Bronchial epithelial cell (primary cell): ENCODE results near the gene HEBP1. TPM values are rescaled to one million over a fixed set of nuclear protein-coding genes. Genes with fewer than 3 reads are reported as not detected.

Experiments used
- DNase-seq: peaks from one replicate; pipeline ENCODE4 v3.0.0-alpha.2; 2010; ENCODE audit warnings: low read depth
- FAIRE-seq: peaks from 2 replicates; lab custom pipeline; 2011; peaks lifted over from hg19 to GRCh38; lab: Jason Lieb, UNC
- H3K27me3 ChIP-seq: 2 replicates; pipeline ENCODE4 v1.5.1; 2011; ENCODE audit warnings: low read length; ENCODE audit not compliant: control insufficient read depth, insufficient read depth
- H3K36me3 ChIP-seq: 2 replicates; pipeline ENCODE4 v1.5.1; 2011; ENCODE audit warnings: low read length; ENCODE audit not compliant: control insufficient read depth, insufficient read depth
- H3K4me3 ChIP-seq: 2 replicates; pipeline ENCODE4 v1.5.1; 2011; ENCODE audit warnings: mild to moderate bottlenecking, low read depth, low read length, control low read depth
- total RNA-seq: library from RNA; depleted of rRNA; stranded (reverse); fragments of >200 nt; gene quantifications from 2 replicates; pipeline ENCODE4 v1.2.1, GENCODE V29; 2014
- TF ChIP-seq, protein P1 (sequence below): IDR thresholded peaks from 2 replicates; pipeline ENCODE4 v1.5.1; 2011; ENCODE audit warnings: mild to moderate bottlenecking, moderate library complexity, low read length, control low read depth, inconsistent platforms; ENCODE audit not compliant: insufficient read depth, severe bottlenecking

Gene HEBP1
- total RNA-seq, 1 donor from 2014 or later, result 4.2 TPM

DNA sequence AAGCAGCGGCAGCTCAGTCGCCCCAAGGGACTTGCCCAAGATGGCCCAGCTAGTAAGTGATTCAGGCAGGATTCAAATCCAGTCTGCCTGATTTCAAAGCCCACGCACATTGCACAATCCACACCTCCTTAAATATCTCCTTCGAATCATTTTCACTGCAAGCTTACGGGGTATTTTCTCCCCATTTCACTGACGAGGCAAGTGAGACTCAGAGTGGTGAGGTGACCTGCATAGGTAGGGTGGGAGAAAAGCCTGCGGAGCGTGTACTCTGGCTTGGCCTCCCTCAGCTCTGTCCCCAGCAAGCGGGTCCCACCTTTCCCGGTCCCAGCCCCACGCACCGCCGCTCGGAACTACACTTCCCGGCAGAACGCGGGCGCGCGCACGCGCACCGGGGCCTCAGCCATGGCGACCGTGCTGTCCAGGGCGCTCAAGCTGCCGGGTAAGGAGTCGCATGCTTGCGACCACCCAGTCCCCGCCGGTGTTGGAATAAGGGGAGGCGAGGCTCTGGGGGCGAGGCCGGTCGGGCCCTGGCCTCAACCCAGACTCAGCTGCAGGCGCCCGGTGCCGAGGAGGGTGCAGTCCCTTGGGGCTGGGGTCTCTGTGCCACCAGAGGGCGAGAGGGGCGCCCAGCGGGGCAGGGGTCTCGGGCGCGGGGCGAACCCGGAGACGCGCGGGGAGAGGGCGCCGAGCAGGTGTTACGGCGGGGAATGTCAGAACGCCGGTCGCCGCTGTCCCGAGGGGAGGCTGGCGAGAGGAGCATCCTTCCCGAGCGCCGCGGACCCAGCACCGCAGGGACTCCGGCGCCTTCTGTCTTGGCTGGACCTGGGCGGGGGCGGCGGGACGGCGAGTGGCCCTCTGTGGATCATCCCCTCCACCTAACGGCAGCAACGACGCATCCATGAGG, 44.2 kb upstream of the HEBP1 start, which contains the start of gene FAM234B:
TSS of gene FAM234B (plus strand) at position 380 of the 904 bp plus-strand sequence. CDS start at position 403, 23 bp downstream.
- Histone ChIP-seq H3K27me3 (no peaks in the 10 kb centered on the region), H3K36me3 (no peaks in the 10 kb centered on the region), H3K4me3 (peak within 1 kb of the TSS; percentile 76)
- DNase-seq, result peak; percentile 83
- TF ChIP-seq, protein P1, sequence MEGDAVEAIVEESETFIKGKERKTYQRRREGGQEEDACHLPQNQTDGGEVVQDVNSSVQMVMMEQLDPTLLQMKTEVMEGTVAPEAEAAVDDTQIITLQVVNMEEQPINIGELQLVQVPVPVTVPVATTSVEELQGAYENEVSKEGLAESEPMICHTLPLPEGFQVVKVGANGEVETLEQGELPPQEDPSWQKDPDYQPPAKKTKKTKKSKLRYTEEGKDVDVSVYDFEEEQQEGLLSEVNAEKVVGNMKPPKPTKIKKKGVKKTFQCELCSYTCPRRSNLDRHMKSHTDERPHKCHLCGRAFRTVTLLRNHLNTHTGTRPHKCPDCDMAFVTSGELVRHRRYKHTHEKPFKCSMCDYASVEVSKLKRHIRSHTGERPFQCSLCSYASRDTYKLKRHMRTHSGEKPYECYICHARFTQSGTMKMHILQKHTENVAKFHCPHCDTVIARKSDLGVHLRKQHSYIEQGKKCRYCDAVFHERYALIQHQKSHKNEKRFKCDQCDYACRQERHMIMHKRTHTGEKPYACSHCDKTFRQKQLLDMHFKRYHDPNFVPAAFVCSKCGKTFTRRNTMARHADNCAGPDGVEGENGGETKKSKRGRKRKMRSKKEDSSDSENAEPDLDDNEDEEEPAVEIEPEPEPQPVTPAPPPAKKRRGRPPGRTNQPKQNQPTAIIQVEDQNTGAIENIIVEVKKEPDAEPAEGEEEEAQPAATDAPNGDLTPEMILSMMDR, result peak; percentile 8
- no peak for FAIRE-seq

DNA sequence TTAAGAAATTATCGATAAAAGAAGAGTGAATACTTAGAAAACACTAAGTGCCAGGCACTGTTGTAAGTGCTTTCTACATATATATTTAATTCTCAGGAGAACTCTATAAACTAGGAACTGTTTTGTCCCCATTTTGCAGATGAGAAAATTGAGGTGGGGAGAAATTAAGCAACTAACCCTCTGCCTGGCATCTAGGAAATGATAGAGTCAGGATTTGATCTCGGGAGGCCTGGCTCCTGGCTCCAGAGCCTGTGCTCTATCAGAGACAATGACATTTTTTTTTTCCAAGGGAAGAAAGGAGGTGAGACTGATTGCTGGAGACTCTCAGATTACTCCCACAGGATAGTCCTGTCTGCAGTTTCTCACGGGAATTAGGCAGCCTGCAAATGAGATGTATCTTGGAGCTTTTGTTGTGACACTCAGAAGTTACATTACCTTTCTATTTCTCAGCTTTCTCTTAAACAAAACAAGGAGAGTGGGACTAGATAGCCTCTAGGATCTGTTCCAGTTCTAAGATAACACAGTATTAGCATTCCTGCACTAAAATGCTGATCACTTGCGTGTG, 42.7 kb upstream of the HEBP1 start:
- Histone ChIP-seq H3K4me3 (no peak overlapping the region), H3K27me3 (no peaks in the 10 kb centered on the region), H3K36me3 (no peaks in the 10 kb centered on the region)
- DNase-seq, result no peak
- FAIRE-seq, result no peak
- TF ChIP-seq, protein P1, result no peak

DNA sequence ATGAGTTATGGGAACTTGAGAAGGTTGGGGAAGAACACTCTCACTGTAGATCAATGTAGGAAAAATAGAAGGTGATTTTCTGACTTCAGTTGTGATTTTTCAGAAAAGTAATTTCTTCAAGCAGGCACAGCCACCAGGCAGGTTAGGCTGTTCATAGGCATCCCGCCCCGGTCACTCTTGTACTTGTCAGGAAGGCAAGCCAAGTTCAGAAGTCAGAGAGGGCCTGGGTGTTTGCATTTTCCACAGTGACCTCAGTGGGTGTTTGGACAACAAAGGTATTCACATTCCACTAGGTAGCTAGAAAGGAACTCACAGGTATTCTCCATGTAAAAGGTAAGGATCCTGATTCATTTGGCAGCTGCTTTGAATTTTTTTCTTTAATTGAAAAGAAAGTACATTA, 41.2 kb upstream of the HEBP1 start:
- no peaks in the 10 kb centered on the region for H3K27me3 ChIP-seq
- H3K4me3 ChIP-seq, result no peak overlapping the region
- TF ChIP-seq, protein P1, result no peak
- DNase-seq, result no peak
- FAIRE-seq, result no peak
- no peaks in the 10 kb centered on the region for H3K36me3 ChIP-seq

DNA sequence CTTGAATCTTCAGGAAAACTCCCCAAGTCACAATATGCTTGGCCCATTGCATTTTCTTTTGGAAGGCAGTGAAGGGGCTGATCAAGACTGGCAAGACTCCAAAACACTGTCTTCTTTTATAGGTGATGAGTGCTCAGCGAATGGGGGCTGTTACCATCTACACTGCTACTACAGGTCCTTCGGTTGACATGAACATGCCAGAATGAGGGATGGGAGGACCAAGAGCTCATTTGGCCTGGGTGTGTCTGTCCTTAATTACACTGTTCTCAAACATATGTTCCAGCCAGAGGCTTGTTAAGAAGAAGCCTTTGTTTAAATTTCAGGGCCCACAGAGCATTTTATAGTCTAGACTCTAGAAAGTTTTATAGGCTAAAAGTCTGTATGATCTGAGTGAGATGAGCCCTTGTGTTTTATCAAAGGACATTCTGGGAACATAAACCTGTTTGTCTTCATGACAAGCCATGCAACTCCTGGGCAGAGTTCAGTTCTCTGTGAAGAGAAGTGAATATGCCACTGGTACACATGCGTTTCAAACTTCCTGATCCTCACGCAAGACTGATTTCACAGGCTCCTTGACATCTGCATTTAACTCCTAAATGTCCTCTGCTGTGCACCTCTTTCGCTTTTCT, 39.4 kb upstream of the HEBP1 start:
- TF ChIP-seq, protein P1, result no peak
- no peak for DNase-seq
- Histone ChIP-seq H3K4me3 (no peak overlapping the region), H3K36me3 (no peaks in the 10 kb centered on the region), H3K27me3 (no peaks in the 10 kb centered on the region)
- FAIRE-seq, result no peak

DNA sequence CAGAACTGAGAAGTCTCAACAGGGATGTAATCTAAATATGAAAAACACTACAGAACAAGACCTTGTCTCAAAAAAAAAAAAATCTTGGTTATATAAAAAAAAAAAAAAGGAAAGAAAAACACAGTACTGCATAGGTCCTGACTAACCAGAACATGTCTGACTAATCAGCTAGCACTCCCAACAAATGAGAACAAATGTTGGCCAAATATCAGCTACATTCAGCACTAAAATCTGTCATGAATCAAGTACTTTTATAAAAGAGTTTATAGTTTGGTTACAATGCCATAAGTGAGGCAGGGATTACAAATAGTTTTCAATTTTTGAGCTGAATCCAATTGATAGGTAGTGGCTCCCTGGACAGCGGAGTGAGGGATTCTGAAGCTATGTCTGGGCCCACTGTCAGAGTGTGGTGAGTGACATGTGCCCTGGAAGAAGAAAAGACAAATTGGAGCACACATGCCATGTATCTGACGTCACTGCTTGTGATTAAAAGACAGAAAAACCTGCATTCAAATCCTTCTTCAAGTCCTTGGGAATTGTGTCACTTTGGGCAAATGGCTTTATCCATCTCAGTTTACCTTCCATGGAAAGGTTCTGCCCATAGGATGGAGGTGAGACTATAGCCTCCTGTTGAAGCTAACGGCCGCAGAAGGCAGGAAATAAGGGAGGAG, 38.6 kb upstream of the HEBP1 start:
- TF ChIP-seq, protein P1, result no peak
- Histone ChIP-seq H3K27me3 (no peaks in the 10 kb centered on the region), H3K4me3 (no peak overlapping the region), H3K36me3 (no peaks in the 10 kb centered on the region)
- FAIRE-seq (no peak), DNase-seq (peak; percentile 49)
